HG03025 (cell line): ENCODE results near the gene ALOX12B.
"Not testable (repeated sequence)": the region's sequence is repeated elsewhere in the genome, so short reads cannot be mapped to it uniquely, and the experiment has no call there.

Experiments
- ATAC-seq: cut with Tn5 transposase; IDR thresholded peaks from one replicate; pipeline ENCODE4 v1.9.1; 2021; ENCODE audit warnings: mild to moderate bottlenecking, moderate library complexity; ENCODE audit not compliant: unreplicated experiment, low FRiP score

ALOX12B gene

DNA sequence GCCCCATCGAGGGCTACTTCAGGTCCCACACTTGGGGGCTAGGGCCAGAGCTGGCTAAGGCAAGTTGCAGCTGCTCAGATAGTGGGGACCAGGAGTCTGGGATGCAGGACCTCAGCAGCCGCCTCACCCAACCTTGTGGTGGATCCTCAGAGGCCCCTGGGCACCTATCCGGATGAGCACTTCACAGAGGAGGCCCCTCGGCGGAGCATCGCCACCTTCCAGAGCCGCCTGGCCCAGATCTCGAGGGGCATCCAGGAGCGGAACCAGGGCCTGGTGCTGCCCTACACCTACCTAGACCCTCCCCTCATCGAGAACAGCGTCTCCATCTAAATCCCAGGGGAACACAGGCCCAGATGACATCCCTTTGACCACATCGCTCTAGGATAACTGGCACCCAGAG lies 39.3 kb downstream of the ALOX12B start:
- no peak for ATAC-seq

DNA sequence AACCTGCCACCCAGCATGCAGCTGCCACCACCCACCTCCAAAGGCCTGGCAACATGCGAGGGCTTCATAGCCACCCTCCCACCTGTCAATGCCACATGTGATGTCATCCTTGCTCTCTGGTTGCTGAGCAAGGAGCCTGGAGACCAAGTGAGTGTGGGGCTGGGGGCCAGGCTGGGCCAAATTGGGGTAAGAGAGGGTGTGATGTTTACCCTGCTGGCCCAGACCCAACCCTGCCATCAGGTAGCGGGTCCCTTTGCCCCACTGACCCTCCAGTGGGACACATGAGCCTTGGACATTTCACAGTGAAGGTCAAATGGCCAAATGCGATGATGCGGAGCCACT lies 39.8 kb downstream of the ALOX12B start:
- ATAC-seq: no peak

DNA sequence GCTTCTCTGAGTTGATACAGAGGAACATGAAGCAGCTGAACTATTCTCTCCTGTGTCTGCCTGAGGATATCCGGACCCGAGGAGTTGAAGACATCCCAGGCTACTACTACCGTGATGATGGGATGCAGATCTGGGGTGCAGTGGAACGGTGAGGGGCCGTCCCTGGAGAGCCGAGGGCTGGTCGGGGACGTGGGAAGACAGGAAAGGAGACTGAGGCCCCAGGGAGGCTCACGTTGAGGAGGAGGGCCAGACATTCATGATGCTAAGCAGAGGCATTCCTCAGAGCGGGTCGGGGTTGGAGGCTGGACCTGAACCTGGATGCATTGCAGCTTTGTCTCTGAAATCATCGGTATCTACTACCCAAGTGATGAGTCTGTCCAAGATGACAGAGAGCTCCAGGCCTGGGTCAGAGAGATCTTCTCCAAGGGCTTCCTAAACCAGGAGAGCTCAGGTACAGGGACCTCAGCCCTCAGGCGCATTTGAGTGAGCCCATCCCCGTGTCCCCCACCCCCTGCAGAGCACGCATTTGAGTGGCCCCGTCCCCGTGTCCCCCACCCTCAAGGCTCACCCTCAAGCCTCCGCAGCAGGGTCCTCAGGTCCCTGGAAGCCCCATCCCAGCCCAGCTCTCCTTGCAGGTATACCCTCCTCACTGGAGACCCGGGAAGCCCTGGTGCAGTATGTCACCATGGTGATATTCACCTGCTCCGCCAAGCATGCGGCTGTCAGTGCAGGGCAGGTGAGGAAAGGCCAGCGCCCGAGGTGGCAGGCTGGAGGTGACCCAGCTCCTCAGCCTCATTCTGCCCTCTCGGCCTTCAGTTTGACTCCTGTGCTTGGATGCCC lies 40.4 kb downstream of the ALOX12B start:
- no peak for ATAC-seq

DNA sequence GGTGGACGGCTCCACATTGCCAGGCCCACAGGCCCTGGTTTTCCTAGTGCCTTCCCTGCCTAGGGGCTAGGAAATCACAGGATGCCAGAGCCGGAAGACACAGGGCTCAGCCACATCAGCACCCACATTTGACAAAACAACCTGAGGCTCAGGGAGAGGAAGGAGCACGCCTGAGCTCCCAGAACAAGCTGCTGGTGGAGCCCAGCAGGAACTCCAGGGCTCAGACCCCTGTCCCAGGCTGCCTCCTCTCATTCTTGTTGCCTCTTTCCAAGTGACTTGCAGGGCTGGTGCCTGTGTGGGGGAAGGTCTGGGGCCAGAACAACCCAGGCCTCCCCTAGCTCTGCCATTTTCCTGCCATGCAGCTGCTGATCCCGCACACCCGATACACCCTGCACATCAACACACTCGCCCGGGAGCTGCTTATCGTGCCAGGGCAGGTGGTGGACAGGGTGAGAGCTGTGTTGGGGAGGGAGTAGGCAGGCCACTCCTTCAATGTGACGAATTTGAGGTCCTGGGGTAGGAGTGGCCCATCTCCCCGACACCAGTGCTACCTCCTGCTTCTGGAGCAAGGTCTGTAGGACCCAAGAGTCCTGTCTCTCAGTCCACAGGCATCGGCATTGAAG lies 41.1 kb downstream of the ALOX12B start:
- no peak for ATAC-seq

DNA sequence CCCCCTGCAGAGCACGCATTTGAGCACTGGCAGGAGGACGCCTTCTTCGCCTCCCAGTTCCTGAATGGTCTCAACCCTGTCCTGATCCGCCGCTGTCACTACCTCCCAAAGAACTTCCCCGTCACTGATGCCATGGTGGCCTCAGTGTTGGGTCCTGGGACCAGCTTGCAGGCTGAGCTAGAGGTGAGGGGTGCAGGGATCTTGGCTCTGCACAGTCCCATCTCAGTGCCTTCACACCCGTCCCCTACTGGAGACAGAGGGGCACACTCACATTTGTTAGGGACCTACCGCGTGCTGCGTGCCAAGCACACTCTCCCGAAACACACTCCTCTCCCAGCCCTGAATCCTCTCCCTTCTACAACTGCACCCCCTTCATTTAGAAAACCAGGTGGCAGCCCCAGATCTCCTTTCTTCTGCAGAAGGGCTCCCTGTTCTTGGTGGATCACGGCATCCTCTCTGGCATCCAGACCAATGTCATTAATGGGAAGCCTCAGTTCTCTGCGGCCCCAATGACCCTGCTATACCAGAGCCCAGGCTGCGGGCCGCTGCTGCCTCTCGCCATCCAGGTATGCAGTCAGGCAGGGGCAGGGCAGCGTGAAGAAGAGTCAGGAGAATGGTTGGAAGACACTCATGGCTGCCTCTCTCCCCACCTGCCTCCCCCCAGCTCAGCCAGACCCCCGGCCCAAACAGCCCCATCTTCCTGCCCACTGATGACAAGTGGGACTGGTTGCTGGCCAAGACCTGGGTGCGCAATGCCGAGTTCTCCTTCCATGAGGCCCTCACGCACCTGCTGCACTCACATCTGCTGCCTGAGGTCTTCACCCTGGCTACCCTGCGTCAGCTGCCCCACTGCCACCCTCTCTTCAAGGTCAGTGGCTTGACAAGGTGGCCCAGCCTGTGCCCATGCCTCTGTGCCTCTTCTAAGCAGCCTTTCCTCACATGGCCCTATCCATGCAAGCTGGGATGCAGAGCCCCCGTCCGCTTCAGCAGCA lies 42.4 kb downstream of the ALOX12B start:
- no peak for ATAC-seq

DNA sequence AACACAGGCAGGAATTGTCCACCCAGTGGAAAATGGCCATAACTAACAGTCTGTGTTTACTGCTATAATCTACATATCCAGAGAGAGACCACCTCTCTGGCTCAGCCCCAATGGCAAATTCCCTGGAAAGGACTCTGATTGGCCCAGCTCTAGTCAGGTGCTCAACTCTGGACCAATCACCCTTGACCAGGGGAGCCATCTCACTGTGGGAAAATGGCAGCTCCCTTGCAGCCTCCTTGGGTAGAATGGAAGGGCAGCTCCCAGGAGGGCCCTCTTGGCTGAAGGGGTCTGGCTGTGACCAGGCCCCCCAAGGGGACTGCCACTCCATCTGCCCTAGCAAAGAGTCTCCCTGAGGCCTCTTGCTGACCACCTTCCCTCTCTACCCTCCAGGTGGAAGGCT lies 45.5 kb downstream of the ALOX12B start:
- ATAC-seq: no peak

DNA sequence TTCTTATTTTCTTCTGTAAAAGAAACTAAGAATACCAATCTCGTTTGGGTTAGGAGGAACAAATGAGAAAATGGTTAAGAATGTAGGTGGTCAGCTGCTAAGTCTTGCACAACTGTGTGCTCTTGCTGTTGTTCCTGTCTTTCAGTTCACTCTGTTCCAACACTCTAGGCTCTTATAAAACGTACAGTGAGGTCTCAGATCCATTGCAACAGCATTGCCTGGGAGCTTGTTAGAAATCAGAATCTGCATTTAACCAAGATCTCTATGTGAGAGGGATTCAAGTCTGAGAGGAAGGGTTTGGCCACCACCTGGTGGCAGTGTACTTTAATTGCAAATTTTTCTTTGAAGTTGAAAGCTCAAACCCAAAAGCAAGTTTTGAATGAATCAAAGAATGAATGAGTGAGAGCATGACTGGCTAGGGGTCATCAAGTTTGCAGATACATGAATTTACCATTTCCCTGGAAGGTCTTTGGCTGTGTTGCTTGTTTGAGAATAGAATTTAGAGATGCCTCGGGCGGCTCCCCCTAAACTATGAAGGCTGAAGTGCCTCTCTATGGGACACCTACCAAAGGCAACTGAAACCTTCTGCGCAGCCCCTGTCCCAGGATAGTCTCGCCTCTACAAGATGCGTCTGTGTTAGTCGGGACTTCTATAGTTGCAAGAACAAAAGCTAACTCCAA lies 46.1 kb downstream of the ALOX12B start:
- no peak for ATAC-seq

DNA sequence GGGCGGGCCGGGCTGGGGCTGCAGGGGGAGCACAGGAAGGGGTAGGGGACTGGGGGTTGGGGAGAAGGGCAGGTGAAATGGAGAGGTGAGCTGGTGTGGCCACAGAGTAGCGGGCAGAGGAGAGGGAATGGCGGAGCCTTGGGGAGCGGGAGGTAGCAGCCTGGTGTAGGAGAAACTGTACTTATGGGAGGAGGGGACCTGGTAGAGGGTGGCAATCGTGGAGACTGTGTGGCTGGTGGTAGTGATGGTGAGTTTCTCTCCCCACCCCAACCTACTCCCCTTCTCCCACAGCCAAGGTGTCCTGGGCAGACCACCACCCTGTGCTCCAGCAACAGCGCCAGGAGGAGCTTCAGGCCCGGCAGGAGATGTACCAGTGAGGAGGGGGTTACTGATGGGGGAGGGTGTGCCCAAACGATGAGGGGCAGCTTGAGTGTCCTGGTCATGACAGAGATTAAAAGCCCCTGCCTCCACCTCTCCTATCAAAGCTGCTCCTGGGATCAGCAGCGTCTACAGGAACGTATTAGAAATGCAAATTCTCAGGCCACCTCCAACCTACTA lies 47.8 kb downstream of the ALOX12B start:
- ATAC-seq: no peak

DNA sequence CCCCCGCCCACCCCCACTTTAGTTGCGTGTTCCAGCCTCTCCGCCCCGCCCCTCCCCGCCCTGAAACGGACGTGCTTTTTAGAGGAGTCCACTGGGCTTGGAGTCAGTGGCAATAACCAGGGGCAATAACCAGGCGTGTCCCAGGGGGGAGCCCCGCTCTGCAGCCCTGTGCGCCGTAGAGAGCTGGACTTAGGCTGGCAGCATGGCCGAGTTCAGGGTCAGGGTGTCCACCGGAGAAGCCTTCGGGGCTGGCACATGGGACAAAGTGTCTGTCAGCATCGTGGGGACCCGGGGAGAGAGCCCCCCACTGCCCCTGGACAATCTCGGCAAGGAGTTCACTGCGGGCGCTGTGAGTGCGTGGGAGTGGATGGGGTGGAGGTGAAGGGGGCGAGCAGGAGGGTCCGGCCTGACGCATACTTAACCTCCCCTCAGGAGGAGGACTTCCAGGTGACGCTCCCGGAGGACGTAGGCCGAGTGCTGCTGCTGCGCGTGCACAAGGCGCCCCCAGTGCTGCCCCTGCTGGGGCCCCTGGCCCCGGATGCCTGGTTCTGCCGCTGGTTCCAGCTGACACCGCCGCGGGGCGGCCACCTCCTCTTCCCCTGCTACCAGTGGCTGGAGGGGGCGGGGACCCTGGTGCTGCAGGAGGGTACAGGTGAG lies 48.4 kb downstream of the ALOX12B start, which contains the start of gene ALOX15B:
ALOX15B (plus strand) TSS at position 106 of the 657 bp plus-strand sequence; CDS start at position 203, 97 bp downstream.
- no peak for ATAC-seq

DNA sequence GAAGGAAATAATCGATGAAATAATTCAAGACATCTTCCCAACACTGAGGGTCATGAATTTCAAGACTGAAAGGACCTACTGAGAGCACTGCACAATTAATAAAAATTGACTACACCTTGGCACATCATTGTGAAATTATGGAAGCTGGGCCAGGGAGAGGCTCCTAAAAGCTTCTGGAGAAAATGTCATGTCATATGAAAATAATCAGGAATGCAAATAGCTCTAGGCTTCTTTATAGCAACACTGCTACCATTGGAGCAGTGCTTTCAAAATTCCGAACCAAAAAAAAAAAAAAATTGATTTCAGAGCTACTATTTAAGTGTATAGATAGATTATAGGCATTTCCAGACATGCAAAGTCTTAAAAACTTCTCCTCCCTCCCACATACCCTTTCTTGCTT lies 55.1 kb downstream of the ALOX12B start:
- no peak for ATAC-seq

DNA sequence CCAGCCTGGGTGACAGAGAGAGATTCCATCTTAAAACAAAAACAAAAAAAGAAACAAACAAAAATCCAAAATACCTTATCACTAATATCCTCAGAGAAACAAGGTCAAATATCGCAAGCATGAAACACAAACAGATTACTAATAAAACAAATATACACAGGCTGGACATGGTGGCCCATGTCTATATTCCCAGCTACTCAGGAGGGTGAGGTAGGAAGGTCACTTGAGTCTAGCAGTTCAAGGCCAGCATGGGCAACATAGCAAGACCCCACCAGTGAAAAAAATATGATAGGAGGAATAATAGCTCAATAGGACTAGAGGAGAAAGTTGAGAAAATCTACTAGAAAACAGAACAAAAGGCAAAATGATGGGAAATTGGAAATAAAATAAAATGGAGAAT lies 55.6 kb downstream of the ALOX12B start:
- no peak for ATAC-seq

DNA sequence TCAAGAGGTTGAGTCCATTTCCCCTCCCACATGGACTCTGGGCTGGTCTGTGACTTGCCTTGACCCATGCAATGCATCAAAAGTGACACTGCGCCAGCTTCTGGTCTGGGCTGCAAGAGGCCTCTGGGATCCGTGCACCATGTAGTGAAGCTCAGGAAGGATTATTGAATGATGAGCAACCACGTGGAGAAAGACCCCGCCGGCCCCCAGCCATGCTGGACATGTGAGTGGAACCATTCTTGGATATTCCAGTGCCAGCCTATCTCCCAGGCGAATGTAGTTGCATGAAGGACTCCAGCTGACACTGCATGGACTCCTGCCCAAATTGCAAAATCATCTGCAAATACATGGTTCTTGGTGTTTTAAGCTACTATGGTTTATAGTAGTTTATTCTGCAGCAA lies 56.3 kb downstream of the ALOX12B start:
- no peak for ATAC-seq

DNA sequence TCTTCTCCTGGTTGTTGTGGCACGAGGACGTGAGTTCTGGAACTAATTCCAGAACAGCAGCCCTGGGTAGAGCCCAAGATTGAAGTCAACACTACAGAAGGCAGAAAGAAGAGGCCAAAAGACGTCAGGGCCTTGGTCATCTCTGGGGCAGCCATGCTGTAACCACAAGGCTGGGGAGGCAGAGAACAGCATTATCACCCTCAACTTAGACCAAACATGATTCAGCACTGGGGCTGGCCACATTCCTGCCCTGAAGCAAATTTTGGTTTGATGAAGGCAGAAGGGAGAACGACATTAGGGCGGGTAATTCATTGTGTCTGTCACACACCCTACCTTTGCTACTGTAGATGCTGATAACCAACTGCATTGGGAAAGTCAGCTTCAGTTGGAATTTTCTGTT lies 58.4 kb downstream of the ALOX12B start:
- no peak for ATAC-seq

DNA sequence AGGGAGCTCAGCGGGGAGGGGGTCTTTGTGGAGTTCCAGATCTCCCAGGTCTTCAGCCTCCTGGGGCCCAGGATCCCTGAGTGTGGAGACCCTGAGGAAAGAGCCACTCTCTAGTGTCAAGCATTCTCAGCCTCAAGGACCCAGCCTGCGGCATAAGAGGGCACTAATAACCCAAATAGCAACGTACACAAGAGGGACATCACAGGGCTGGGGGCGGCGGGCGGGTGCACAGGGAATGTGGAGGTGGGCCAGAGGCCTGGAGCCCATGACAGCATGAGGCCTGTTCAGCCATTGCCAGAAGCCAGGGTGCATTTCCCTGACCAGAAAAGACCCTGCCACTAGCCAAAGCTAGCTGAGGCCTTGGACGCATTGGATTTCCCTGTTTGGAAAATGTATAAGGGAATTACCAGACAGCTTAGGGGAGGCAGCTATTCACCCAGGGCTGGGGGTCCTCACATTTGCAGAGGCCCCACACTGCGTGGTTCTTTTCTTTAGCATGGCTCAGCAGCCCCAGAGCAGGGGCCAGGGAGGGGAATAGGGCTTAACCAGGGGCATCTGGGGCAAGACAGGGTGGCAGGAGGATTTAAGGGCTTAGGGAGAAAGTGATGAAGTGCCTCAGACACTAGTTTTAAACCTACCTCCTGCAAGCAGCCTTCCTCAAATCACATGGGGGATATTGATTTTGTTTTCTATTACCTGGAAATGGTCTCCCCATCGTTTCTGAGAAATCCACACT lies 62.2 kb downstream of the ALOX12B start:
- no peak for ATAC-seq

DNA sequence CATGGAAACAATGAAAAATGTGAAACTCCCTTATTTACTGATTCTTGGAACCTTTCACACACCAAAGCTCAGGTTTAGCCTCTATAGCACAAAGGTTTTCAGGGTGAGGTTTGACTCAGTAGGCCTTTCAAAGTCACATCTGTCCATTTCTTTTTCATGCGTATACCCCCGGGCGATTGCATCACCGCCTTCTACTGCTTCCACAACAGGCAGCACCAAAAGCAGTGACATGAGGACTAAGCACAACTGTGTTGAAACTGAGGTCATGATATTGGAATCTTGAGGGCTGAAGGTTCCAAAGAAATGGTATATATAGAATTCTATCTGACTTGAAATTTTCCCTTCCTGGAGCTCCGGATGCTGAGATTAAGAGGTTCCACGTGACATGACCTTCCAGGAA lies 63.4 kb downstream of the ALOX12B start:
- ATAC-seq: not testable (repeated sequence)
